ENCODE measurements around the gene F5. TPM values are rescaled to one million over a fixed set of nuclear protein-coding genes. Genes with fewer than 3 reads are reported as not detected.

F5 gene
- total RNA-seq = not detected in 2 replicates

DNA sequence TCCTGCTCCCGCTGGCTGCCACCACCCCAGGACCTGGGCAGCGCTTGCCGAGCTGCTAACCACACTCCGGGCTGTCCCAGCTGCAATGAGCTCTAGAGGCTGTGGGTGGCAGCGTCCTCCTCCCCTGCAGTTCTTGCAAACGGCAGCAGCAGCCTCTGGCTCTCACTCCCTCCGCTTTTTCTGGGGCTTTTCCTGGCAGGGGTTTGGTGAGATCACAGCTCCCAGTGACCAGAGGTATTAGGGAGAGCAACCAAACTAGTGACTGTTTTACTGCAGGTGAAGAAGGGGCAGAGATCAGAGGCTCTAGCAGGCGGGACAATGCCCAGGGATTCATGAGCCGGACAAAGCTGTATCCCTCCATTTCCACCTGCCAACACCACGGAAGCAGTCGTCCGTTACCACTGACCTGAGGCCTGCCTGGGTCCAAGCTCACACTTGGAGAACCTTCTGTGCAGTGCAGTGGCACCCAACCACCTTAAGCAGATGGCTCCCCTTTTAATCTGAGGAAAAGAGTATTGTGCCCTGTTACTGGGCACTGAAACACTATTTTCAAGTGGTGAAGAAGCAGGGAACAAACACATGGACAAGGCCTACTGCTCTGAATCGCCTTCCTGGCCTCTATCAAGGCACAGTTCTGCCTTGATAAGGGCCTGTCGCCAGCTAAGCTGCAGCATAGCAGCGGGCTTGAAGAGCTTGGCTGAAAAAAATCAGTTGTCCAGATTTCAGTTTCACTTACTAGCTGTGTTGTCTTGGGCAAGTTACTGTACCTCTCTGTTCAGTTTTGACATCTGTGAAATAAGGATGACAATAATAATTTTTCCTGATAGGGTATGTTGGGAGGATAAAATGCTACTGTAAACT is at the start of gene F5:
F5 (minus strand) TSS at position 87 of the 861 bp plus-strand sequence. CDS start 95 bp downstream, outside the sequence.

DNA sequence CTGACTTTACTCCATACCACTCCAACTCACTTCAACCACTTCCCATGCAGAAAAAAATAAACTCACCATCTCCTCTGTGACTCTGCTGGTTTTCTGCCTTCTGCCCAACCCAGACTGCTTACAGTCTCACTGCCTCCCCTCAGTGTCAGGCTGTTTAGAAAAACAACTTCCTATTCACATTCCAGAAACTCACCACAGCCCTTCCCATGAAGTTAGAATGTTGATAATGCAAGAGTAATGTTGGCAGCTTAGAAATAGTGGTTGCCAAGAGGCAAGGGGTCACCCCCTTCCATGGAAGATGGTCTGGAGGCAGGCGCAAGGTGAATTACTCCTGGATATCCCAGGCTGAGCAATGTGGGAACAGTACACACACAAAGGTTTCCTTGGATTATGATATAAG is 43.7 kb upstream of the F5 start, which contains the start of gene SELP:
SELP (minus strand) TSS at position 119 of the 400 bp plus-strand sequence; CDS start at position 69, 50 bp downstream.

GRCh38 chr1:169485431-169486280 is 100.6 kb downstream of the F5 start, which contains the start of gene SLC19A2:
SLC19A2 (minus strand) TSS chr1:169485944; CDS start chr1:169485766, 178 bp downstream.

Small RNA genes within 50 kb of the gene (small RNA-seq; reads per million reads assigned to genes)
- gene AL021068.2 = not detected

Other genes starting within 250 kb of the F5 start
- 13.4 and 22.8 TPM in 2 replicates for gene NME7, start 218.7 kb downstream of the F5 start, total RNA-seq
- gene BLZF1, start 218.3 kb downstream of the F5 start, total RNA-seq = 25.5 and 36.3 TPM in 2 replicates
- gene CCDC181, start 159.0 kb downstream of the F5 start, total RNA-seq = not detected in 2 replicates
- gene SLC19A2, start 100.5 kb downstream of the F5 start, total RNA-seq = 8.2 and 20.9 TPM in 2 replicates
- gene SELP, start 43.6 kb upstream of the F5 start, total RNA-seq = not detected in 2 replicates
- gene SELL, start 125.1 kb upstream of the F5 start, total RNA-seq = 0.39 TPM in 1 of 2 replicates, not detected in the other
- not detected in 2 replicates for gene SELE, start 147.6 kb upstream of the F5 start, total RNA-seq
- 8.9 and 9.4 TPM in 2 replicates for gene METTL18, start 208.4 kb upstream of the F5 start, total RNA-seq